Forelimb muscle (tissue), 1 donor: ENCODE measurements around the gene VAV3. TPM values are rescaled to one million over a fixed set of nuclear protein-coding genes. Genes with fewer than 3 reads are reported as not detected.
"Not testable (repeated sequence)": the region's sequence is repeated elsewhere in the genome, so short reads cannot be mapped to it uniquely, and the experiment has no call there.

Experiments used
- DNase-seq: peaks from one replicate; pipeline ENCODE4 v3.0.0-alpha.2; 2013; ENCODE audit warnings: low read depth
- polyA plus RNA-seq: library from polyadenylated mRNA; unstranded; fragments of 120-200 nt; gene quantifications from one replicate; pipeline ENCODE4 v1.2.1, GENCODE V29; 2013; ENCODE audit not compliant: insufficient read length

VAV3 gene
- polyA plus RNA-seq, 1 donor = 3.3 TPM

DNA sequence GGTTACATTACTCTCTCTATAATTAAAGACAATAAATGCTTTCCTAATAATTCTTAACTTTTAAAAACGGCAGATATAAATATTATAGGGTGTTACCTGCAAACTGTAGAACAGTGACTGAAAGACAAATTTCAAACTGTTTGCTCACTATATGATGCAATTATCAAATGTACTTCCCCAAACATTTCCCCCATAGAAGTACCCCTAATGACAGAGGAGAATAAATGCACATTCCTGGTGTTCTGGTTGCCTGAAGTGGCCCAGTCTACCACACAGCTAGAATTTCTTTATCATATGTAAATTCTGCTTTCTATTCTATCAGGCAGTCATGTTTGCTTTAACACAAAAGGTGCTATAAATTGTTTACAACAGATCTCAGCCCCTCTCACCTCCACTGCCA lies 70.4 kb downstream of the VAV3 start:
- DNase-seq = no peak

DNA sequence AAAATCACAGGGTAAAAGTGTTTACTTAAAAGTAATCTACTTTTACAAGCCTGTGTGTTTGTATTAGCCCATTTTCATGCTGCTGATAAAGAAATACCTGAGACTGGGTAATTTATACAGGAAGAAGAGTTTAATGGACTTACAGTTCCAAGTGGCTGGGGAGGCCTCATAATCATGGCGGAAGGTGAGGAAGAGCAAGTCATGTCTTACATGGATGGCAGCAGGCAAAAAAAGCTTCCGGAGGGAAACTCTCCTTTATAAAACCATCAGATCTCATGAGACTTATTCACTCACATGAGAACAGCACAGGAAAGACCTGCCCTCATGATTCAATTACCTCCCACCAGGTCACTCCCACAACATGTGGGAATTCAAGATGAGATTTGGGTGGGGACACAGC lies 71.6 kb downstream of the VAV3 start:
- DNase-seq = not testable (repeated sequence)

- DNase-seq = no peak
Measured at GRCh38 chr1:107889524-107889923, 75.5 kb downstream of the VAV3 start.

- no peak for DNase-seq
Measured at GRCh38 chr1:107883562-107883961, 81.4 kb downstream of the VAV3 start.

GRCh38 chr1:107879927-107880326 lies 85.1 kb downstream of the VAV3 start:
- no peak for DNase-seq

DNA sequence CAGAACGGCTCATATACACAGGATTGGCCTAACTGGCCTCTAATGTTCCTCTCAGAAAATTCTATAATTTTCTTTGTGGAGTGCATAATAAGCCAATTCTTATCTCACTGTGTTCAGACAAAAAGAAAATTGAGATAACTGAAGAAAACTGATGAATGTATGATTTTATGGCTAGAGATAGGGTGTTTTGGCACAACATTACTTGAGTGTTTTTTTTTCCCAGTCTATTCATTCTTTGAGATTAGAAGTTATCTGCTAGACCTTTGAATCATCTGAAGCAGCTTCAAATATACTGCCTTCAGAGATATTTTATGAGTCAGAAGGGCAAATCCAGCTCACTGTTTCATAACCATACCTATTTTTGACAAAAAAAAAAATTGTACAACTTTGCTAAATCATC lies 85.6 kb downstream of the VAV3 start:
- no peak for DNase-seq

- DNase-seq = no peak
Measured at GRCh38 chr1:107877745-107878144, 87.2 kb downstream of the VAV3 start.

DNA sequence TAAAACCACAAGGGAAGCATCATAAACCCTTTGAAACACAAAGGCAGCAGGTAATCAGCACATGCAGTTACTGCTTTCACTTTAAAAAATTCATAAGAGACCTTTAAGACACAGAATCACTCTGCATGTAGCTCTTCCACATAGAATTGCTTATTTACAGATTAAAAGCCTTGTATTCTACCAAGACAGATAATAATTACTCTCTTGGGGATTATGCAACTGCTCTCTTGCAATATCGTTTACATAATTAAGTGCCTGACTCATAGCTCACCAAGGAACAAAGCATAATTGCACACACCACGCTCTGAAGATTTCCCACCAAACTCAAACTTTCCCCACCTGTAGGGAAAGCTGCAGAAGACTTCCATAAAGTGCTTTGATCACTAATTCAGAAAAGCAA lies 87.9 kb downstream of the VAV3 start:
- no peak for DNase-seq

DNA sequence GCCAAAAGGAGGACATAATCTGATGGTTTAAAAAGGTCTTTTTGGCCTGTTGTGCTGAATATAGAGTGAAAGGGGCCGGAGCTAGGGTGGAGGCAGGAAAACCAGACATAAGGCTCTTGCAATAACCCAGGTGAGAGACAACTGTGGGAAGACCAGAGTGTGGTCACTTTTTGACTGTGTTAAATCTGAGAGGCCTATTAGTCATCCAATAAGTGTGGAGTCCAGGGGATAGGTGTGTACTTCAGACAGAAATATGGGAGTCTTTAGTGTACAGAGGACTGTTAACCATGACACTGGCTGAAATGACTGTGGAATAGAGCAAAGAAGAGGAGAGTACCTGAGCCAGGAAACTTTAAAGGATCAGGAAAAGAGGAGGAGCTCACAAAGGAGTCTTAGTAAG lies 89.3 kb downstream of the VAV3 start:
- DNase-seq = no peak

DNA sequence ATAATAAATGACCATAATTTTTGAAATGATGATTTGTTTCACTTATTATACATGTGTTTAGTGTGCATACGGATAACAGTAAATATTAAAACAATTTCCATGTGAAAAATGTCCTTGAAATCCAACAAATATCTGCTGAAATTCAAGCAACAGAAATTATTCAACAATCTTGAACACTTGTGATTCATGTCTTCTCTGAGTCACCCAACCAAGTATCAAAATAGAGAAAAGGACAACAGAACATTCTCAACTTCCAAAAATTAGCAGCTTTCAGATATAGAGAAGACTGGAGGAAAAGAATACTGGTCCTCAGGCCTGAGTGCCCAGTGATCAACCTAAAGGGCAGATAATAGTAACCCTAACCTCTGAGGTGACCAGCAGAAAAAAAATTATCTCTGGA lies 90.8 kb downstream of the VAV3 start:
- no peak for DNase-seq

GRCh38 chr1:107871687-107872395 lies 93.1 kb downstream of the VAV3 start:
- DNase-seq = no peak

- no peak for DNase-seq
Measured at GRCh38 chr1:107871259-107871658, 93.7 kb downstream of the VAV3 start.

DNA sequence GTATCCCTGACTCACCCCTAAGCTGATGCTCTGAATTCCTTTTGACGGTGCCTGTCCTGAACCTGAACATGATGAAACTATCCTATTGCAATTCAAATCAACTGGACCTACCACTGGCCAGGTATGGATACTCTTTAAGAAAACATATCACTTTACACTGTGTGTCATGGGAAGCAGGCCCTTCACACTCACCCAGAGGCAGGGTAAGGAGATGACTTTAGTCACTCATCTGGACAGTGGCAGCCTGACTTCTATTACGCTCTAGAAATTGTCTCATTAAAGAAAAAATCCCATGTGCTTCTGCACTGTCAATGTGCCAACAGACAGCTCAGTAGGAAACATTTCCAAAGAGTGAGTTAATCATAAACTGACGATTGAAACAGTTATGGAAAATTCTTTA lies 94.3 kb downstream of the VAV3 start:
- DNase-seq = no peak

DNA sequence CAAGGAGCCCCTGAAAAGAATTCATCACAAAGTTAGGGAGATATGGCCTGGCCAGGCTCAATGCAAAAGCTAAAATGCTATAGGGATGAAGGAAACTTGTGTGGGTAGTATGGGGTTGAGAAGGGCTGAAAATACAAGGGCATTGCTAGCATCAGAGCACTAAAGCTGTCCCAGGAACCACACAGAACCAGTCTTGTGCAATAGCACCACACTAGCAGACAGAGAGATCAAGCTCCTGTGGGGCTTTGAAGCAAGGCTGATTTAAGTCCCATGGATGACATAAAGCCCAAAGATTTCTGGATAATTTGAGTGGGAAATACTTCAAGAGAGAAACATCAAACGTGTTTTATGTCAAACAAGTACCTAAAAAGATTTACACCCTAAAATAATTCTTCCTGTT lies 97.1 kb downstream of the VAV3 start:
- no peak for DNase-seq

GRCh38 chr1:107867422-107867821 lies 97.6 kb downstream of the VAV3 start:
- no peak for DNase-seq

DNA sequence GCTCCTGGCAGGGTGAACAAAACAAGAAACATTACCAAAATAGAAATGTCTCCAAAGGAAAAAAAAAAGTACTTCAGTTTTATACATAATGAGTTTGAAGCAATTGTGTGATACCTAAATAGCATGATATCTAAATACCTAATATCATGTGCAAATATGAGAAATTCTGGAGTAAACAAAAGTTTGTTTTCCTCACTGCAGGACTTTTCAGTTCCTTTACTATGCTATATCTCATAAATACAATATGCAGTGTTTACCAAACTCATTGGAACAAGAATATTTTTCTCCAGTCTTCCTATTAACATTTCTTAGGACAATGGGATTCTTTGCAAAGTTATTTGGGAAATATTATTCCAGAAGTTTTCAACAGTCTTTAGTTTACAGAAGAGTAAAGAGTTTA lies 98.1 kb downstream of the VAV3 start:
- DNase-seq = no peak

DNA sequence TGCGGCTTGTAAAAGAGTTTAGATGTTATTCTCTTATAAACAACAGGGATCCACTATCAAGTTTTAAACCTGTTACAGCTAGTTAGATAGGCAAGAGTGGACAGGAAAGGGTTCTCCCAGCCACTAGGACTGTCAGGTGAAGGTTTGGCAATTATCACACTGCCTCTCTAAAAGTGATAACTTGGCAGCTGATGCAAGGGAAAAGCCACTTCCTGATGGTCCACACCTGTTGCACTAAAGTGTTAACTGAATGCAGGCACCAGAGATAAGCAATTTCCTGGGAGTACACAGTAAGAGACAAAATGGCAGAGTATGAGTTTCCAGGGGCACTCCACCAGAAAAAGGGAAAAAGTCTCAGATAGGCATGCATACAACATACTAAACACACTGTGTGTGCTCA lies 99.4 kb downstream of the VAV3 start:
- no peak for DNase-seq

DNA sequence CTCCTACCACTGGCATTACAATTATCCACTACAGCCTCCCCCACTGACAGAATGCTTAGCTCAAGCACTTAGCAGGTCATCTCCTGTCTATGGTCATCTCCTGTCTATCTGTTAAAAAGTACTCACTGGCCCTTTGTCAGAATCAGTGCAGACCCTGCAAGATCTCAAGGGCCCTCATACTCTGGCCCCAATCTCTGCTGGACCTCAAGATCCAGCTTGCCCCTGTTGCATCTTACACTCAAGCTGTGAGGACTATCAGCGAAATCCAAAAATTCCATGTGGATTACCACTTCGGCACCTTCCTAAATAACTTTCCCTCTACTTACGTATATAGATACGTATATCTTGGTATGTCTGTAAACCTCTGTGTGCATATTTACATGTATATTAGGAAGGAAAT lies 101.6 kb downstream of the VAV3 start:
- no peak for DNase-seq

DNA sequence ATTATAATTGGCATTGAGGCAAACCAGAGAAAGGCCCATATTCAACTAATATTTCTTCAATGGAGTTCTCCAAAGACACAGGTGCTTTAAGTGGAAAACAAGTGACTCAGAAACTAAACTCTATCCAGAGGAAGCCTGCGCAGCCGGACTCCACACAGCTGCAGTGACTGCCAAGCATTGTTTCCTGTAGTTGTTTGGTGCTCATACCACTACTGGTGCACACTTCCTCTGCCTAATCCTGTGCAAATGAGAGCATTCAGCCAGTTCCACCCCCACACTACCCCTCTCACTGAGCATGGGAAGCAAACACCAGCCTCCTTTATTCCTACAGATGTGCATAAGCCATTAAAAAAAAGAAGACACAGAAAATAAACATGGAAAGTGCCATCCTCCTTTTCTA lies 102.9 kb downstream of the VAV3 start:
- DNase-seq = no peak

- DNase-seq = no peak
Measured at GRCh38 chr1:107858323-107858722, 106.7 kb downstream of the VAV3 start.

DNA sequence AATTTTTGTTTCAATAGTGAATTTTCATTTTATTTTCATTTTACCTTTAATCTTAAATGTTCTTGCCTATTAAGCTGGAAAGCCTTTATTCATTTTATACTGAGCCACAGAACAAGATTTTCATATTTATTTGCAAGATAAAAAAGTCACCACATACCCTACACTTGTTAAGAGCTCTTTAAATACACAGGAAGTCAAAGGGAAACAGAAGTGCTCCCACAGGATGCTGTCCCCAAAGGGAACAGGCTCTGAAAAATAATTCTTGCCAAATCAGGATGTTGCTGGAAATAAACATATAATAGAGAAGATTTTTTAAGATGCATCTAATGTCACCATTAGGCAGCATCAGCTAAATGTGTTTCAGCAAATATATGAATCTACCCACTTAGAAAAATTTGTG lies 113.6 kb downstream of the VAV3 start:
- DNase-seq = no peak

- not testable (repeated sequence) for DNase-seq
Measured at GRCh38 chr1:107844541-107845194, 120.3 kb downstream of the VAV3 start.

- DNase-seq = no peak
Measured at GRCh38 chr1:107843989-107844388, 121.0 kb downstream of the VAV3 start.

- DNase-seq = no peak
Measured at GRCh38 chr1:107842241-107842640, 122.7 kb downstream of the VAV3 start.
